ENCODE measurements around the gene CCDC187. TPM values are rescaled to one million over a fixed set of nuclear protein-coding genes. Genes with fewer than 3 reads are reported as not detected.

CCDC187 gene
- total and polyA plus RNA-seq, 2 of the 8 experiments (the other 6 are each of a cell fraction or from before 2014, with no cell fraction given): 0.02 TPM; not detected in 1

GRCh38 chr9:136268735-136269134, 35.2 kb downstream of the CCDC187 start:
- Histone ChIP-seq H3K18ac (ENCODE audit: extremely low read depth, low read length) (no peak overlapping the region), H4K5ac (ENCODE audit: insufficient read length, low read depth, low read length) (no peak overlapping the region), H2BK120ac (replicated peaks; ENCODE audit: low read depth, low read length) (no peak overlapping the region), H3K36me3 (ENCODE audit: control insufficient read depth in 2 of 4, insufficient read depth in 4 of 4, low read length in 3 of 4) (no peaks in the 10 kb centered on the region), H4K20me1 (replicated peaks in 1 of 2; ENCODE audit: control insufficient read depth in 1 of 2, insufficient read depth in 2 of 2, low read length in 2 of 2) (no peaks in the 10 kb centered on the region), H3K14ac (ENCODE audit: insufficient read length) (no peak overlapping the region), H4K91ac (replicated peaks; ENCODE audit: insufficient read length, low read length) (no peak overlapping the region), H3K27me3 (replicated peaks in 1 of 4; ENCODE audit: control insufficient read depth in 3 of 4, extremely low read depth in 1 of 4, insufficient read depth in 3 of 4, low read length in 3 of 4) (no peaks in the 10 kb centered on the region), H4K8ac (ENCODE audit: extremely low read depth, insufficient read depth, low read length) (no peak overlapping the region), H3K56ac (replicated peaks; ENCODE audit: insufficient read length, low read depth, low read length) (no peak overlapping the region), H3K27ac (ENCODE audit: low read depth, low read length) (no peak overlapping the region), H3K4me1 (replicated peaks in 1 of 4; ENCODE audit: control insufficient read depth in 3 of 4, insufficient read depth in 4 of 4, low read length in 3 of 4) (peaks cover 0 to 16% (median 6%) of the 10 kb centered on the region in 4 experiments; a peak in 5 of 7 replicates), H3K79me1 (ENCODE audit: low read depth, low read length) (no peaks in the 10 kb centered on the region), H2BK15ac (ENCODE audit: low read length) (no peak overlapping the region; the same call in 1 of the 2 replicates), H3K4ac (replicated peaks; ENCODE audit: insufficient read length, low read depth, low read length) (no peak overlapping the region), H3K23me2 (ENCODE audit: low read depth, low read length) (peaks cover 4% of the 10 kb centered on the region; the same call in 1 of the 2 replicates), H3K9ac (replicated peaks in 1 of 4; ENCODE audit: extremely low read depth in 1 of 4, low read depth in 3 of 4, low read length in 3 of 4) (no peak overlapping the region), H2BK20ac (ENCODE audit: low read length) (no peak overlapping the region), H2AK5ac (ENCODE audit: low read depth, low read length) (no peak overlapping the region), H3K79me2 (ENCODE audit: control insufficient read depth in 1 of 2, insufficient read depth in 2 of 2, low read length in 2 of 2) (no peaks in the 10 kb centered on the region), H2AFZ (ENCODE audit: low read length) (no peak overlapping the region), H3K23ac (ENCODE audit: insufficient read length) (no peak overlapping the region), H2BK5ac (ENCODE audit: low read depth, low read length) (no peak overlapping the region), H3K4me3 (ENCODE audit: extremely low read depth in 1 of 4, insufficient read depth in 2 of 4, low read depth in 3 of 4, low read length in 4 of 4) (no peak overlapping the region), H3K4me2 (ENCODE audit: insufficient read depth in 1 of 2, low read depth in 2 of 2, low read length in 2 of 2) (no peak overlapping the region), H2BK12ac (ENCODE audit: low read depth, low read length) (no peak overlapping the region), H3K9me3 (ENCODE audit: insufficient read depth in 2 of 2, low read depth in 1 of 2, low read length in 1 of 2) (no peaks in the 10 kb centered on the region)
- CTCF ChIA-PET (ENCODE audit: partially characterized antibody): interaction anchor here (0.5 to 6.0 kb wide), 18 partner anchors 10 to 301 kb away, joined by 3 to 40 read pairs (median 4); no protein-coding TSS in a partner anchor
- FAIRE-seq: no peak
- WGBS, 2 experiments (ENCODE audit: extremely low coverage in 1 of 2, insufficient coverage in 1 of 2, insufficient read length in 1 of 2, insufficient replicate concordance in 2 of 2, low coverage in 1 of 2, low lambda C conversion rate in 2 of 2, missing lambda C conversion rate in 1 of 2): 88% methylated on average over 6 of the region's 6 CpGs; no CpG with 5 or more reads in 1 of the 2 experiments
- DNase-seq (ENCODE audit: low read depth in 1 of 2, low spot score in 2 of 2): no peak
- POLR2A ChIA-PET (ENCODE audit: partially characterized antibody): interaction anchor here (0.8 to 1.1 kb wide), 3 partner anchors 14 to 55 kb away, joined by 3 read pairs; no protein-coding TSS in a partner anchor
- TF ChIP-seq CTBP2 (IDR thresholded peaks at IDR 0.05; ENCODE audit: borderline replicate concordance, insufficient read depth, insufficient read length, low read length) (no peak), KDM1A (IDR thresholded peaks at IDR 0.05; ENCODE audit: borderline replicate concordance, low read length) (no peak), POLR2A (IDR thresholded peaks at IDR 0.05; ENCODE audit: control extremely low read depth in 1 of 2, low read depth in 2 of 2, low read length in 2 of 2) (no peak), EP300 (IDR thresholded peaks at IDR 0.05; ENCODE audit: borderline replicate concordance in 1 of 2, low read depth in 2 of 2, low read length in 2 of 2) (no peak), POU5F1 (IDR thresholded peaks at IDR 0.05; ENCODE audit: low read depth, low read length) (no peak), EGR1 (IDR thresholded peaks at IDR 0.05; ENCODE audit: borderline replicate concordance, low read depth, low read length) (no peak), E2F6 (IDR thresholded peaks at IDR 0.05) (no peak), EZH2 (IDR thresholded peaks at IDR 0.05; ENCODE audit: low read depth, low read length, severe bottlenecking) (no peak), BRCA1 (IDR thresholded peaks at IDR 0.05; ENCODE audit: low read depth, low read length) (no peak), HDAC6 (IDR thresholded peaks at IDR 0.05; ENCODE audit: low read depth, low read length) (no peak), RNF2 (IDR thresholded peaks at IDR 0.05; ENCODE audit: borderline replicate concordance, low read depth, low read length, missing control alignments, poor library complexity, severe bottlenecking) (no peak), FOSL1 (IDR thresholded peaks at IDR 0.05; ENCODE audit: insufficient read depth, low read depth, low read length) (no peak), SP1 (IDR thresholded peaks at IDR 0.05; ENCODE audit: low read depth, low read length) (no peak)
